GM23338 (cell line): Measurements from ENCODE around the gene DCLK2. TPM values are rescaled to one million over a fixed set of nuclear protein-coding genes. Genes with fewer than 3 reads are reported as not detected.

Source experiments
- ATAC-seq: fragments of 200-7000 bp; cut with Tn5 transposase; 3 replicates; pipeline ENCODE4 v1.9.1; 2020
- DNase-seq: peaks from one replicate; pipeline ENCODE4 v3.0.0-alpha.2; 2015; ENCODE audit warnings: low spot score
- H2AFZ ChIP-seq: fragments of 200-600 bp; sonication (generic); 2 replicates; pipeline ENCODE4 v1.8.0; 2016; ENCODE audit warnings: antibody characterized with exemption, mild to moderate bottlenecking, moderate library complexity
- H3F3A ChIP-seq: fragments of 200-600 bp; sonication (generic); replicated peaks from 2 replicates; pipeline ENCODE4 v1.8.0; 2017; ENCODE audit warnings: antibody characterized with exemption, mixed run types, low read depth
- H3K27ac ChIP-seq: fragments of 200-600 bp; sonication (generic); 2 replicates; pipeline ENCODE4 v1.6.1; 2016; ENCODE audit warnings: low read depth
- H3K27me3 ChIP-seq: fragments of 200-600 bp; sonication (generic); 2 replicates; pipeline ENCODE4 v1.8.0; 2016; ENCODE audit warnings: mild to moderate bottlenecking, mixed run types, moderate library complexity; ENCODE audit not compliant: insufficient read depth
- H3K36me3 ChIP-seq: fragments of 200-600 bp; sonication (generic); 2 replicates; pipeline ENCODE4 v1.8.0; 2016; ENCODE audit warnings: mild to moderate bottlenecking; ENCODE audit not compliant: insufficient read depth
- H3K4me1 ChIP-seq: fragments of 200-600 bp; sonication (generic); 2 replicates; pipeline ENCODE4 v1.8.0; 2016; ENCODE audit warnings: mild to moderate bottlenecking, moderate library complexity; ENCODE audit not compliant: insufficient read depth
- H3K4me2 ChIP-seq: fragments of 200-600 bp; sonication (generic); 2 replicates; pipeline ENCODE4 v1.7.1; 2017; ENCODE audit warnings: mixed run types
- H3K4me3 ChIP-seq: fragments of 200-600 bp; sonication (generic); 2 replicates; pipeline ENCODE4 v1.6.1; 2016; ENCODE audit warnings: mixed run types
- H3K79me2 ChIP-seq: fragments of 200-600 bp; sonication (generic); replicated peaks from 2 replicates; pipeline ENCODE4 v1.8.0; 2017; ENCODE audit warnings: mild to moderate bottlenecking; ENCODE audit not compliant: insufficient read depth
- H3K9me2 ChIP-seq: fragments of 200-600 bp; sonication (generic); 2 replicates; pipeline ENCODE4 v1.8.0; 2017; ENCODE audit not compliant: insufficient read depth
- H4K20me1 ChIP-seq: fragments of 200-600 bp; sonication (generic); replicated peaks from 2 replicates; pipeline ENCODE4 v1.8.0; 2017; ENCODE audit warnings: mild to moderate bottlenecking; ENCODE audit not compliant: insufficient read depth
- H3K27ac Mint-ChIP-seq: 2 replicates; pipeline ENCODE4 v1.8.0; 2020; ENCODE audit warnings: inconsistent platforms, mild to moderate bottlenecking, moderate library complexity, mixed read lengths
- H3K27me3 Mint-ChIP-seq: 3 replicates; pipeline ENCODE4 v1.8.0; 2022; ENCODE audit warnings: low read depth, mild to moderate bottlenecking, moderate library complexity, mixed read lengths, inconsistent platforms; ENCODE audit not compliant: insufficient read depth, poor library complexity
- H3K36me3 Mint-ChIP-seq: 3 replicates; pipeline ENCODE4 v1.8.0; 2021; ENCODE audit warnings: low read depth, mild to moderate bottlenecking, inconsistent platforms, moderate library complexity, mixed read lengths
- H3K4me1 Mint-ChIP-seq: 3 replicates; pipeline ENCODE4 v1.8.0; 2020; ENCODE audit warnings: mild to moderate bottlenecking, inconsistent platforms, mixed read lengths
- H3K4me3 Mint-ChIP-seq: 3 replicates; pipeline ENCODE4 v1.8.0; 2021; ENCODE audit warnings: moderate library complexity, mild to moderate bottlenecking, inconsistent platforms, mixed read lengths
- H3K9me3 Mint-ChIP-seq: 3 replicates; pipeline ENCODE4 v1.8.0; 2020; ENCODE audit warnings: moderate library complexity, mild to moderate bottlenecking, inconsistent platforms, mixed read lengths
- CREB1 ChIP-seq: fragments of 250-450 bp; sonication (Bioruptor Pico); IDR thresholded peaks from 2 replicates; pipeline ENCODE4 v1.5.0; 2020; ENCODE audit warnings: low read depth, mild to moderate bottlenecking, moderate library complexity
- CTCF ChIP-seq, 2 experiments: fragments of 200-600 bp in 1 of 2; sonication (generic) in 1 of 2; conservative IDR thresholded peaks; 2 replicates each; pipeline versions ENCODE4 v1.5.1 to v1.6.1; 2016 to 2017; ENCODE audit warnings: antibody characterized with exemption in 2 of 2, low read depth in 2 of 2, mild to moderate bottlenecking in 2 of 2, moderate library complexity in 1 of 2
- ETS1 ChIP-seq: IDR thresholded peaks from 2 replicates; pipeline ENCODE4 v1.6.1; 2016; ENCODE audit warnings: antibody characterized with exemption
- EZH2 ChIP-seq: fragments of 200-600 bp; sonication (generic); IDR thresholded peaks from one replicate; pipeline ENCODE4 v1.8.0; 2017; ENCODE audit warnings: antibody characterized with exemption, mild to moderate bottlenecking, low read depth; ENCODE audit not compliant: unreplicated experiment
- EZH2phosphoT487 ChIP-seq: fragments of 200-600 bp; sonication (generic); IDR thresholded peaks from one replicate; pipeline ENCODE4 v1.8.1; 2018; ENCODE audit warnings: antibody characterized with exemption; ENCODE audit not compliant: unreplicated experiment
- JUNB ChIP-seq: IDR thresholded peaks from one replicate; pipeline ENCODE4 v1.6.1; 2016; ENCODE audit warnings: antibody characterized with exemption; ENCODE audit not compliant: unreplicated experiment
- POLR2AphosphoS5 ChIP-seq: IDR thresholded peaks from 2 replicates; pipeline ENCODE4 v1.6.1; 2016; ENCODE audit warnings: antibody characterized with exemption, low read depth
- REST ChIP-seq: IDR thresholded peaks from one replicate; pipeline ENCODE4 v1.6.1; 2018; ENCODE audit warnings: antibody characterized with exemption; ENCODE audit not compliant: unreplicated experiment
- STAT1 ChIP-seq: IDR thresholded peaks from one replicate; pipeline ENCODE4 v1.6.1; 2016; ENCODE audit warnings: antibody characterized with exemption; ENCODE audit not compliant: unreplicated experiment
- ZNF114 ChIP-seq: fragments of 250-450 bp; sonication (Bioruptor Pico); IDR thresholded peaks from 2 replicates; pipeline ENCODE4 v1.5.0; 2020; ENCODE audit warnings: mild to moderate bottlenecking, moderate library complexity
- ZNF331 ChIP-seq: fragments of 250-450 bp; sonication (Bioruptor Pico); IDR thresholded peaks from 2 replicates; pipeline ENCODE4 v1.5.0; 2020; ENCODE audit warnings: low read depth, mild to moderate bottlenecking, moderate library complexity
- ZNF462 ChIP-seq: fragments of 250-450 bp; sonication (Bioruptor Pico); IDR thresholded peaks from 2 replicates; pipeline ENCODE4 v1.5.0; 2020; ENCODE audit warnings: mild to moderate bottlenecking, moderate library complexity
- polyA plus RNA-seq: library from polyadenylated mRNA; unstranded; fragments of >200 nt; fragmentation: Nextera tagmentation; extraction: Ambion mirVana; gene quantifications from 2 replicates; pipeline ENCODE4 v1.2.1, GENCODE V29; 2016
- total RNA-seq: library from RNA; depleted of rRNA; stranded (reverse); fragments of >200 nt; shearing (Covaris generic); gene quantifications from 2 replicates; pipeline ENCODE4 v1.2.3, GENCODE V29; 2014

DCLK2 gene
- total and polyA plus RNA-seq, 2 experiments from 2014 or later, result 0.49 TPM; not detected in 1

- TF ChIP-seq ZNF331 (CRISPR knock-in tag), result no peak
- no peak for TF ChIP-seq EZH2phosphoT487
- no peak for TF ChIP-seq CTCF (conservative IDR thresholded peaks at IDR 0.05; ENCODE audit: low read depth in 2 of 2)
- no peak for TF ChIP-seq POLR2AphosphoS5
Measured at GRCh38 chr4:150056569-150056968, 21.7 kb upstream of the DCLK2 start (continued).

GRCh38 chr4:150061086-150061776, 17.0 kb upstream of the DCLK2 start:
- Mint-ChIP-seq H3K27me3 (peaks cover 1% of the 10 kb centered on the region), H3K4me1 (no peaks in the 10 kb centered on the region), H3K36me3 (no peaks in the 10 kb centered on the region; the same call in 2 of the 3 replicates), H3K27ac (no peak overlapping the region), H3K4me3 (no peak overlapping the region), H3K9me3 (peaks cover under 1% of the 10 kb centered on the region; the same call in 2 of the 3 replicates)
- no peaks in the 10 kb centered on the region for H3K4me1 ChIP-seq
- no peaks in the 10 kb centered on the region for H3F3A ChIP-seq
- H4K20me1 ChIP-seq, result no peaks in the 10 kb centered on the region
- H3K27me3 ChIP-seq, result no peaks in the 10 kb centered on the region
- H3K36me3 ChIP-seq, result no peaks in the 10 kb centered on the region
- H3K27ac ChIP-seq, result no peak overlapping the region
- no peak overlapping the region for H3K4me3 ChIP-seq
- DNase-seq (no peak), ATAC-seq (no peak)
- no peak overlapping the region for H3K4me2 ChIP-seq
- H3K9me2 ChIP-seq, result 0 out of 2 replicates have a peak, but pooled peaks cover 3% of the 10 kb centered on the region
- no peaks in the 10 kb centered on the region for H3K79me2 ChIP-seq
- H2AFZ ChIP-seq, result no peak overlapping the region
- no peak for TF ChIP-seq JUNB
- TF ChIP-seq ZNF331 (CRISPR knock-in tag), result no peak
- TF ChIP-seq CREB1 (CRISPR knock-in tag), result no peak
- TF ChIP-seq ZNF114 (CRISPR knock-in tag), result no peak
- no peak for TF ChIP-seq ZNF462
- TF ChIP-seq REST, result no peak
- TF ChIP-seq POLR2AphosphoS5, result no peak
- TF ChIP-seq ETS1, result no peak
- TF ChIP-seq STAT1, result no peak
- no peak for TF ChIP-seq EZH2
